Astrocyte (in vitro differentiated cells and primary cell): Measurements from ENCODE around the gene TMEM200A. TPM values are rescaled to one million over a fixed set of nuclear protein-coding genes. Genes with fewer than 3 reads are reported as not detected.

Experiments
- DNase-seq: peaks from one replicate; pipeline ENCODE4 v3.0.0-alpha.2; 2010; ENCODE audit warnings: low read depth
- FAIRE-seq: peaks from 2 replicates; lab custom pipeline; 2011; peaks lifted over from hg19 to GRCh38; lab: Jason Lieb, UNC
- H2AFZ ChIP-seq: 2 replicates; pipeline ENCODE4 v1.6.0; 2012; ENCODE audit warnings: low read depth, low read length, inconsistent platforms
- H3K27ac ChIP-seq: 2 replicates; pipeline ENCODE4 v1.5.1; 2011; ENCODE audit warnings: low read depth, low read length, inconsistent platforms
- H3K27me3 ChIP-seq: 2 replicates; pipeline ENCODE4 v1.6.0; 2011; ENCODE audit warnings: low read length, inconsistent platforms; ENCODE audit not compliant: insufficient read depth
- H3K36me3 ChIP-seq: 2 replicates; pipeline ENCODE4 v1.5.1; 2011; ENCODE audit warnings: low read length, inconsistent platforms; ENCODE audit not compliant: insufficient read depth
- H3K4me1 ChIP-seq: 2 replicates; pipeline ENCODE4 v1.5.1; 2011; ENCODE audit warnings: low read length, inconsistent platforms; ENCODE audit not compliant: insufficient read depth
- H3K4me2 ChIP-seq: 2 replicates; pipeline ENCODE4 v1.6.0; 2012; ENCODE audit warnings: low read length, inconsistent platforms
- H3K4me3 ChIP-seq: 2 replicates; pipeline ENCODE4 v1.5.1; 2011; ENCODE audit warnings: low read depth, mild to moderate bottlenecking, low read length, inconsistent platforms; ENCODE audit not compliant: insufficient read depth
- H3K79me2 ChIP-seq: 2 replicates; pipeline ENCODE4 v1.6.0; 2012; ENCODE audit warnings: mild to moderate bottlenecking, low read length, inconsistent platforms; ENCODE audit not compliant: insufficient read depth
- H3K9ac ChIP-seq: 2 replicates; pipeline ENCODE4 v1.6.0; 2012; ENCODE audit warnings: mild to moderate bottlenecking, low read length, inconsistent platforms
- H3K9me3 ChIP-seq: 2 replicates; pipeline ENCODE4 v1.5.1; 2012; ENCODE audit warnings: low read depth, mild to moderate bottlenecking, low read length, inconsistent platforms; ENCODE audit not compliant: insufficient read depth
- H4K20me1 ChIP-seq: 2 replicates; pipeline ENCODE4 v1.6.0; 2012; ENCODE audit warnings: low read length, inconsistent platforms; ENCODE audit not compliant: insufficient read depth
- H3K27ac Mint-ChIP-seq: one replicate; pipeline ENCODE4 v1.8.0; 2021; ENCODE audit warnings: mild to moderate bottlenecking, mixed read lengths; ENCODE audit not compliant: unreplicated experiment
- H3K27me3 Mint-ChIP-seq: one replicate; pipeline ENCODE4 v1.8.0; 2021; ENCODE audit warnings: low read depth, mixed read lengths; ENCODE audit not compliant: unreplicated experiment
- H3K36me3 Mint-ChIP-seq: one replicate; pipeline ENCODE4 v1.8.0; 2021; ENCODE audit warnings: low read depth, mixed read lengths; ENCODE audit not compliant: unreplicated experiment
- H3K4me1 Mint-ChIP-seq: one replicate; pipeline ENCODE4 v1.8.0; 2021; ENCODE audit warnings: low read depth, mixed read lengths; ENCODE audit not compliant: unreplicated experiment
- H3K4me3 Mint-ChIP-seq: one replicate; pipeline ENCODE4 v1.8.0; 2021; ENCODE audit warnings: mild to moderate bottlenecking, moderate library complexity, mixed read lengths; ENCODE audit not compliant: unreplicated experiment
- H3K9me3 Mint-ChIP-seq: one replicate; pipeline ENCODE4 v1.8.0; 2021; ENCODE audit warnings: mild to moderate bottlenecking, mixed read lengths; ENCODE audit not compliant: unreplicated experiment
- EZH2 ChIP-seq: IDR thresholded peaks from 2 replicates; pipeline ENCODE4 v1.6.1; 2012; ENCODE audit warnings: mild to moderate bottlenecking, low read length, inconsistent platforms; ENCODE audit not compliant: insufficient read depth
- total RNA-seq: library from RNA; stranded (reverse); gene quantifications from 2 replicates; pipeline ENCODE4 v1.2.1, GENCODE V29; 2021
- TF ChIP-seq, protein P1 (sequence below): IDR thresholded peaks from 2 replicates; pipeline ENCODE4 v1.5.1; 2011; ENCODE audit warnings: low read depth, mild to moderate bottlenecking, inconsistent platforms, low read length, moderate library complexity; ENCODE audit not compliant: insufficient read depth

The TMEM200A gene
- total RNA-seq, 1 donor from 2014 or later: 14.9 TPM

GRCh38 chr6:130362128-130362527, 3.7 kb upstream of the TMEM200A start:
- H3K27ac Mint-ChIP-seq: no peak overlapping the region
- peaks cover 2% of the 10 kb centered on the region for H3K4me1 Mint-ChIP-seq
- Histone ChIP-seq H2AFZ (no peak overlapping the region), H3K27ac (no peak overlapping the region), H3K4me2 (no peak overlapping the region), H3K4me1 (peaks cover 4% of the 10 kb centered on the region), H3K36me3 (no peaks in the 10 kb centered on the region), H3K79me2 (peaks cover 24% of the 10 kb centered on the region), H4K20me1 (no peaks in the 10 kb centered on the region), H3K9me3 (no peaks in the 10 kb centered on the region), H3K9ac (no peak overlapping the region), H3K27me3 (no peaks in the 10 kb centered on the region), H3K4me3 (no peak overlapping the region)
- TF ChIP-seq, protein P1, sequence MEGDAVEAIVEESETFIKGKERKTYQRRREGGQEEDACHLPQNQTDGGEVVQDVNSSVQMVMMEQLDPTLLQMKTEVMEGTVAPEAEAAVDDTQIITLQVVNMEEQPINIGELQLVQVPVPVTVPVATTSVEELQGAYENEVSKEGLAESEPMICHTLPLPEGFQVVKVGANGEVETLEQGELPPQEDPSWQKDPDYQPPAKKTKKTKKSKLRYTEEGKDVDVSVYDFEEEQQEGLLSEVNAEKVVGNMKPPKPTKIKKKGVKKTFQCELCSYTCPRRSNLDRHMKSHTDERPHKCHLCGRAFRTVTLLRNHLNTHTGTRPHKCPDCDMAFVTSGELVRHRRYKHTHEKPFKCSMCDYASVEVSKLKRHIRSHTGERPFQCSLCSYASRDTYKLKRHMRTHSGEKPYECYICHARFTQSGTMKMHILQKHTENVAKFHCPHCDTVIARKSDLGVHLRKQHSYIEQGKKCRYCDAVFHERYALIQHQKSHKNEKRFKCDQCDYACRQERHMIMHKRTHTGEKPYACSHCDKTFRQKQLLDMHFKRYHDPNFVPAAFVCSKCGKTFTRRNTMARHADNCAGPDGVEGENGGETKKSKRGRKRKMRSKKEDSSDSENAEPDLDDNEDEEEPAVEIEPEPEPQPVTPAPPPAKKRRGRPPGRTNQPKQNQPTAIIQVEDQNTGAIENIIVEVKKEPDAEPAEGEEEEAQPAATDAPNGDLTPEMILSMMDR: no peak
- no peak for TF ChIP-seq EZH2
- DNase-seq (no peak), FAIRE-seq (no peak)
- no peaks in the 10 kb centered on the region for H3K27me3 Mint-ChIP-seq
- no peaks in the 10 kb centered on the region for H3K36me3 Mint-ChIP-seq
- H3K4me3 Mint-ChIP-seq: no peak overlapping the region
- H3K9me3 Mint-ChIP-seq: no peaks in the 10 kb centered on the region

DNA sequence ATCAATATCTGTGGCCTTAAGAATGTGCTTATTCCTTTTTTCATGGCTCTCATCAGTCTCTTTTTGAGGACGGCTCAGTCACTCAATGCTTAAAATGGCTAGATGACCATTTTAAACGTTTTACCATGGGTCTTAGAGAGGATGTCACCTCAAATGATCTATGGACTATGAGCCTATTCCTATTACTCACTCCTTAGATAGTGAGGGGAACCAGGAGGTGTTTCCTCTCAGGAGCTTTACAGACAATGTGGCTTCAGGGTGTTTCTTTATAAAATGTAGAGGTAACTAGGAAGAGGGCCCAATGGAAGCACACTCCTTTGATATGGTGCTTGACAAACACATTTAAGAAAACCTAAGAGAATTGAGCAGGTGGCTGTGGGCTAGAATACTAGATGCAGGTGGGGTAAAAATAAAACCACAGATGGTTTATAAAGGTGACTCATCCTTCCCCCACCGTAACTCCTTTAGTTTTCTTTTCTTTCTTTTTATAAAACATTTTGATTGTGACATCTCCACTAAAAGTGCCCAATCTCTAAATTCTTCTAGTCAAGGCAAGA, 1.5 kb upstream of the TMEM200A start:
- H3K9me3 Mint-ChIP-seq: no peaks in the 10 kb centered on the region
- DNase-seq: no peak
- TF ChIP-seq, protein P1: no peak
- TF ChIP-seq EZH2: no peak
- H3K9ac ChIP-seq: peak overlapping the region; percentile 87
- H3K4me1 Mint-ChIP-seq: peaks cover 2% of the 10 kb centered on the region
- no peaks in the 10 kb centered on the region for H3K9me3 ChIP-seq
- H3K27me3 ChIP-seq: no peaks in the 10 kb centered on the region
- H3K79me2 ChIP-seq: peaks cover 45% of the 10 kb centered on the region
- peaks cover 10% of the 10 kb centered on the region for H4K20me1 ChIP-seq
- H3K27ac Mint-ChIP-seq: no peak overlapping the region
- no peak overlapping the region for H3K27ac ChIP-seq
- H3K27me3 Mint-ChIP-seq: peaks cover 2% of the 10 kb centered on the region
- H3K4me3 Mint-ChIP-seq: peak overlapping the region; percentile 87
- H3K4me3 ChIP-seq: peak overlapping the region; percentile 90
- no peaks in the 10 kb centered on the region for H3K36me3 ChIP-seq
- peaks cover 10% of the 10 kb centered on the region for H3K4me1 ChIP-seq
- no peaks in the 10 kb centered on the region for H3K36me3 Mint-ChIP-seq
- H2AFZ ChIP-seq: no peak overlapping the region
- H3K4me2 ChIP-seq: peak overlapping the region; percentile 84
- FAIRE-seq: no peak
